ENCODE measurements around the gene KLC1. TPM values are rescaled to one million over a fixed set of nuclear protein-coding genes. Genes with fewer than 3 reads are reported as not detected.

The KLC1 gene
- total RNA-seq, 1 donor from 2014 or later: 266 TPM

DNA sequence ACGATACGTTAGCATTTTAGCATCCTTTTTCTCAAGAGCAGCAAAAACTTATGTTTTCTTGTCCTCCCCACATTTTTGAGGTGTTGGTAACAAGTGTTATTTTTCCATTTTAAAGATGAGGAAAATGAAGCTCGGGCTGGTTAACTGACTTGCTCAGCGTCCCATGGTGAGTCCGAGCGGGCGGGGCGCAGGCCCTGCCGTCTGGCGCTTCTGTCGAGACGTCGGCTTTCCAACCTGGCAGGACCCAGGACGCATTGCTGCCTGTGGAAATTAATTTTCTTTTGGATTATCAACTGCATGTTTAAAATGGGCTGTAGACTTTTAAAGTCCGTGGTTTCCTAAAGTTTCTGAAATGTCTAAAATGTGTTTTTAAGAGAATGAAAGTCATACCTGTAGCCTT, 55.9 kb downstream of the KLC1 start:
- peaks cover 3% of the 10 kb centered on the region for H3K36me3 ChIP-seq (ENCODE audit: control insufficient read depth, insufficient read depth, low read length)
- TF ChIP-seq, protein P1, sequence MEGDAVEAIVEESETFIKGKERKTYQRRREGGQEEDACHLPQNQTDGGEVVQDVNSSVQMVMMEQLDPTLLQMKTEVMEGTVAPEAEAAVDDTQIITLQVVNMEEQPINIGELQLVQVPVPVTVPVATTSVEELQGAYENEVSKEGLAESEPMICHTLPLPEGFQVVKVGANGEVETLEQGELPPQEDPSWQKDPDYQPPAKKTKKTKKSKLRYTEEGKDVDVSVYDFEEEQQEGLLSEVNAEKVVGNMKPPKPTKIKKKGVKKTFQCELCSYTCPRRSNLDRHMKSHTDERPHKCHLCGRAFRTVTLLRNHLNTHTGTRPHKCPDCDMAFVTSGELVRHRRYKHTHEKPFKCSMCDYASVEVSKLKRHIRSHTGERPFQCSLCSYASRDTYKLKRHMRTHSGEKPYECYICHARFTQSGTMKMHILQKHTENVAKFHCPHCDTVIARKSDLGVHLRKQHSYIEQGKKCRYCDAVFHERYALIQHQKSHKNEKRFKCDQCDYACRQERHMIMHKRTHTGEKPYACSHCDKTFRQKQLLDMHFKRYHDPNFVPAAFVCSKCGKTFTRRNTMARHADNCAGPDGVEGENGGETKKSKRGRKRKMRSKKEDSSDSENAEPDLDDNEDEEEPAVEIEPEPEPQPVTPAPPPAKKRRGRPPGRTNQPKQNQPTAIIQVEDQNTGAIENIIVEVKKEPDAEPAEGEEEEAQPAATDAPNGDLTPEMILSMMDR (IDR thresholded peaks at IDR 0.05; ENCODE audit: insufficient read depth, low read length, poor library complexity, severe bottlenecking): no peak
- DNase-seq (ENCODE audit: low read depth): no peak
- no peaks in the 10 kb centered on the region for H3K27me3 ChIP-seq (ENCODE audit: control insufficient read depth, insufficient read depth, low read length)
- H3K4me3 ChIP-seq (ENCODE audit: low read depth, low read length): no peak overlapping the region

DNA sequence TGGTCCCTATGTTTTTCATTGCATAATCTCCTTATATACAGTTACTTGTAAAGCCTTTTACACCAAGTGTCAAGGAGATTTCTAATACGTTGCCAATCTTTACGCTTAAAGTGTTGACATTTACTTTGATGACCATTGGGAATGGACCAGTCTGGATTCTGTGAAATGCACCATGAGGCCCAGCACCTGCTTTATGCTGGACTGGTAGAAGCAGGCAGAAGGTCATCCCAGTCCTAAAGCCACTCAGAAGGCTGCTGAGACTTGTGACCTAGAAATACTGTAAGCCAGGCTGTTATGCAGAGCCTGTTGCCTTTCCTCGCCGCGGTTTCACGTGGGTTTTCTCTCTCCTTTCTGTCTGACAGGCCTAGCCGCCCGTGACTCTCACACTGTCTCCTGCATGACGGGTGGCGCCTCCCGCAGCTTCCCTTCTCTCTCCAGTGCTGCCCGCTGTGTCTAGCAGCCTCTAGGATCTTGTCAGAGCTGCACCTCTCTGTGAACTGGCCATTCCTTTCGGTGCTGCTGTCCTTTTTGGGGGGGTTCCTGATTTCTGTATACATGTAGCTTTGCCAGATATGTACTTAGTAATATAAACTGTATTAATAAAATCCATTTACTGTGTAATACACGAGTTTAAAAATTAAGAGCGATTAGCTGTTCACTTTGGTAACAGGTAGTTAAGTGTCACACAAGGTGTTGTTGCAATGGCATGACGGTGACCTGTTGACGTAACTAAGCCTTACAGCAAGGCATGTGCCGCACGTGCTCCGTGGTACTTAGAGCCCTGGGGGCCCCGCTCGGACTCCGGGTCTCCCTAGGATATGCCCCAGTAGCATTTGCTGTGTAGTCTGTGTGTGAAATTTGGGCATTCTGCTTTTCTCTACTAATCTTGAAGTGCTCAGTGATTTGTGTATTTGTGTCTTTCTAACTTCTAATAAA, 56.5 kb downstream of the KLC1 start:
- no peak for DNase-seq (ENCODE audit: low read depth)
- TF ChIP-seq, protein P1 (IDR thresholded peaks at IDR 0.05; ENCODE audit: insufficient read depth, low read length, poor library complexity, severe bottlenecking): no peak
- Histone ChIP-seq H3K36me3 (ENCODE audit: control insufficient read depth, insufficient read depth, low read length) (peaks cover 3% of the 10 kb centered on the region), H3K4me3 (ENCODE audit: low read depth, low read length) (no peak overlapping the region), H3K27me3 (ENCODE audit: control insufficient read depth, insufficient read depth, low read length) (no peaks in the 10 kb centered on the region)

DNA sequence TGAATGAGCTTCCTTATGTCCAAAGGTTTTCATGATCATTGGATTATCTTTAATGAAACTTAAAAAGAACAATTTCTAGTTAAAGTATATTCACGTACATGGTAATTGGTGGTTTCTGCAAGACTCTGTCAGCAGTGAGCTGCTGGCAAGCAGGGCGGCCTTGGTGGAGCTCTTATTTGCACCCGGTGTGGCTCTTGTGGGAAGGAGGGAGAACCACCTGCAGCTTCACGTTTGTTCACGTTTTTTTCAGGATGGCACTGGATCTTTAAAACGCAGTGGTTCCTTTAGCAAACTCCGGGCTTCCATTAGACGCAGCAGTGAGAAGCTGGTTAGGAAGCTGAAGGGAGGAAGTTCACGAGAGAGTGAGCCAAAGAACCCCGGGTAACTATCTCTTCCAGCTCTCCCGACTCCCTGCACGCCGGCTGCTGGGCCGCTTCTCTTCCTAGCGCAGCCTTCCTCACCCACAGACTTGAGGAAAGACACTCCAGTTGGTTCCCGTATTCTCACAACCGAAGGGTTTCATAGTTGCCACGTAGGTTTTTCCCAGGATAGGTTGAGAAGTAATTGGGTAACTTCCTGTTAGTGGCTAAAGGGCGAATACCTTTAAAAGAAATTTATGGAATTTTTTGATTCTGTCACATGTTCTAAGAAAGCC, 57.9 kb downstream of the KLC1 start:
- TF ChIP-seq, protein P1 (IDR thresholded peaks at IDR 0.05; ENCODE audit: insufficient read depth, low read length, poor library complexity, severe bottlenecking): no peak
- Histone ChIP-seq H3K27me3 (ENCODE audit: control insufficient read depth, insufficient read depth, low read length) (no peaks in the 10 kb centered on the region), H3K4me3 (ENCODE audit: low read depth, low read length) (no peak overlapping the region), H3K36me3 (ENCODE audit: control insufficient read depth, insufficient read depth, low read length) (peaks cover 3% of the 10 kb centered on the region)
- no peak for DNase-seq (ENCODE audit: low read depth)

DNA sequence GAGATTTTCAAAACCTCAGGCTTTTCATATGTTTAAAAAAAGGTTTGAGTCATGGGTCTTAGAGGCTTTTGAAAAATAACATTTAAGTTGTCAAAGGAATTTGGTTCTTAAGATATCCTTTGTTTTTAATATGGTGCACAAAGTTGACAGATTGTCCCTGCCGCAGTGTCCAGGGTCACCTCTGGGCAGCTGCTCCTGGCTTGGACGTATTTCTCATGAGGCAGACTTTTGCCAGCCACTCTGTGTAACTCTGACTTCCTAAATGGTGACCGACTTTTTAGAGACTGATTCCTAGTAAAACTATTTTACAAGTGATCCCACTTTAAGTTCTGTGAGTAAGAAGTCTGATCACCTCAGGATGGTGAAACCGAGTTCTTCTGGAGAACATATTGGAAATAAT, 58.7 kb downstream of the KLC1 start:
- Histone ChIP-seq H3K27me3 (ENCODE audit: control insufficient read depth, insufficient read depth, low read length) (no peaks in the 10 kb centered on the region), H3K36me3 (ENCODE audit: control insufficient read depth, insufficient read depth, low read length) (peaks cover 5% of the 10 kb centered on the region), H3K4me3 (ENCODE audit: low read depth, low read length) (no peak overlapping the region)
- TF ChIP-seq, protein P1 (IDR thresholded peaks at IDR 0.05; ENCODE audit: insufficient read depth, low read length, poor library complexity, severe bottlenecking): no peak
- DNase-seq (ENCODE audit: low read depth): no peak

DNA sequence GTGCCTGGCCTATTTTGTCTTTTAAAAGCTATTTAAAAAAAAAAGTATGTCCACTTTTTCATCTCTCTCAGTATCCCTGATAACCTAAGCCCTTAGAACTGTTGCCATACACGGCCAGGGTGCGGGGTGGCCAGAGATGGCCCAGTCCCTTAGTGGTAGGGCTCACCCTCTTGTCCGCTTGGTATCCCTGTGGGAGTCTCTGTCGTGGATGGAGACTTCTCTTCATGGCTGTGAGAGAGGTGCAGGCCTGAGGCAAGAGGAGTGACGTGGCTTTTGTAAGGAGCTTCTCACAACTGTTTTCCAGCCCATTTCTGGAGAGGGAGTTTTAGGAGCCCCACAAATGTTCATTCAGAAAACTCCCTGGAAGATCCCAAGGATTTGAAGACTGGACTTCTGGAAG, 59.4 kb downstream of the KLC1 start:
- TF ChIP-seq, protein P1 (IDR thresholded peaks at IDR 0.05; ENCODE audit: insufficient read depth, low read length, poor library complexity, severe bottlenecking): no peak
- no peak overlapping the region for H3K4me3 ChIP-seq (ENCODE audit: low read depth, low read length)
- no peaks in the 10 kb centered on the region for H3K27me3 ChIP-seq (ENCODE audit: control insufficient read depth, insufficient read depth, low read length)
- peaks cover 4% of the 10 kb centered on the region for H3K36me3 ChIP-seq (ENCODE audit: control insufficient read depth, insufficient read depth, low read length)
- no peak for DNase-seq (ENCODE audit: low read depth)

Data from kidney epithelial cell (primary cell).